Measurements from ENCODE around the gene XPO6. TPM values are rescaled to one million over a fixed set of nuclear protein-coding genes. Genes with fewer than 3 reads are reported as not detected.
A peak's percentile ranks its signal among the peaks of the same experiment; 100 is the strongest.

The XPO6 gene
- total and polyA plus RNA-seq, 7 donors, result 16.7 to 46.5 (median 26.4) TPM

DNA sequence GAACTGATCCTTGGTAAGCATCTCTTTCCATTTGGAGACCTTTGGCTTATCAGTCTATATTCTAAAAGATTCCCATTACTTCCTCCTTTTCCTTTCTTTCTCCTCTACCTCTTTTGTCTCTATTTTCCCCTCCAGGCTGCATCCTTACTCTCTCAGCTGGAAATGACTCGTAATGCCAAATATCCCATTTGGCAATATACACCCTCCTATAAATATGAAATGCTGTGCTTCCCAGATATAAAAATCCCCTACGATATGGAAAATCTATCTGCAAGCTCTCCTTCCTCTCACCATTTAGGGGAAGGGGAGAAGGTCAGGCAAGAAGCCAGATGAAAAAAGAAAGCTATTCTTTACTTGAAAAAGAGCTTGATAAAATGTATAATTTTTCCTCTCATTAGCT, 39.9 kb downstream of the XPO6 start:
- H3K4me3 ChIP-seq, result no peak overlapping the region
- DNase-seq (no peak), ATAC-seq (no peak)
- WGBS, 3 donors, result 62 to 79% (median 76%) methylated on average over 2 of the region's 2 CpGs
- peaks cover 0 to 76% of the 10 kb centered on the region in 2 donors for H3K36me3 ChIP-seq (ENCODE audit: insufficient read depth in 1 of 2, low read depth in 1 of 2)
- no peak overlapping the region for H3K27ac ChIP-seq
- TF ChIP-seq, protein P1, sequence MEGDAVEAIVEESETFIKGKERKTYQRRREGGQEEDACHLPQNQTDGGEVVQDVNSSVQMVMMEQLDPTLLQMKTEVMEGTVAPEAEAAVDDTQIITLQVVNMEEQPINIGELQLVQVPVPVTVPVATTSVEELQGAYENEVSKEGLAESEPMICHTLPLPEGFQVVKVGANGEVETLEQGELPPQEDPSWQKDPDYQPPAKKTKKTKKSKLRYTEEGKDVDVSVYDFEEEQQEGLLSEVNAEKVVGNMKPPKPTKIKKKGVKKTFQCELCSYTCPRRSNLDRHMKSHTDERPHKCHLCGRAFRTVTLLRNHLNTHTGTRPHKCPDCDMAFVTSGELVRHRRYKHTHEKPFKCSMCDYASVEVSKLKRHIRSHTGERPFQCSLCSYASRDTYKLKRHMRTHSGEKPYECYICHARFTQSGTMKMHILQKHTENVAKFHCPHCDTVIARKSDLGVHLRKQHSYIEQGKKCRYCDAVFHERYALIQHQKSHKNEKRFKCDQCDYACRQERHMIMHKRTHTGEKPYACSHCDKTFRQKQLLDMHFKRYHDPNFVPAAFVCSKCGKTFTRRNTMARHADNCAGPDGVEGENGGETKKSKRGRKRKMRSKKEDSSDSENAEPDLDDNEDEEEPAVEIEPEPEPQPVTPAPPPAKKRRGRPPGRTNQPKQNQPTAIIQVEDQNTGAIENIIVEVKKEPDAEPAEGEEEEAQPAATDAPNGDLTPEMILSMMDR (IDR thresholded peaks at IDR 0.05), result no peak
- H3K27me3 ChIP-seq (ENCODE audit: insufficient read depth in 3 of 3, low read length in 2 of 3), result no peaks in the 10 kb centered on the region
- intact Hi-C loops (cut with DNase I), result no loop called here
- H3K9me3 ChIP-seq, result no peaks in the 10 kb centered on the region
- H3K4me1 ChIP-seq, result peaks cover 10% of the 10 kb centered on the region

DNA sequence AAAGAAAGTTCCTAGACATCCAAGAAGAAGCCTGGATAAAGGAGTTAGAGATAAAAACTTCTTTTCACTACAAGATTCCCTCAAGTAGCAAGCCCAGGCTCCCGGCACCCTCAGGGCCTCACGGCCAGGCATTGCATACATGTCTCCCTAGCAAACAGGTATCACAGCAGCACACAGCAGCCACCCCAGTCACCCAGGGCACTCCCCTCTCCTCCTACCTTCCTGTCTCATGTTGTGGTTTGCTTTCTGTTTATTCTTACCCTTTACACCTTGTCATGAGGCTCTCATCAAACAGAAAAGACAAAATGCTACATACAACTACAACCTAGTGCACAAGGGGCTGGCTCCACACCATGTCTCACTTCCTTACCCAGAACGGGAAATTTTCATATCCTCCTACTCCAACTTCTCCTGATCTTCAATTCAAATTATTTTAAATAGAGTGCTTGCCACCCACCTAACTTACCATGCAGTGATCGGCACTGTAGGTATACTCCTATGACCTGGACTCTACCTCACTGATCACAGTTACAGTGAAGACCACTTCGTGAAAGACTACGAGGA, 42.7 kb downstream of the XPO6 start:
- Histone ChIP-seq H3K4me3 (no peak overlapping the region), H3K9me3 (no peaks in the 10 kb centered on the region), H3K4me1 (peaks cover 14% of the 10 kb centered on the region), H3K36me3 (ENCODE audit: insufficient read depth in 1 of 2, low read depth in 1 of 2) (peaks cover 2 to 69% of the 10 kb centered on the region in 2 donors), H3K27me3 (ENCODE audit: insufficient read depth in 3 of 3, low read length in 2 of 3) (no peaks in the 10 kb centered on the region), H3K27ac (no peak overlapping the region)
- no peak for ATAC-seq
- TF ChIP-seq, protein P1 (IDR thresholded peaks at IDR 0.05), result no peak
- intact Hi-C loops (cut with DNase I), result no loop called here
- WGBS, 3 donors, result 93 to 96% (median 95%) methylated on average over 6 of the region's 6 CpGs
- no peak for DNase-seq

DNA sequence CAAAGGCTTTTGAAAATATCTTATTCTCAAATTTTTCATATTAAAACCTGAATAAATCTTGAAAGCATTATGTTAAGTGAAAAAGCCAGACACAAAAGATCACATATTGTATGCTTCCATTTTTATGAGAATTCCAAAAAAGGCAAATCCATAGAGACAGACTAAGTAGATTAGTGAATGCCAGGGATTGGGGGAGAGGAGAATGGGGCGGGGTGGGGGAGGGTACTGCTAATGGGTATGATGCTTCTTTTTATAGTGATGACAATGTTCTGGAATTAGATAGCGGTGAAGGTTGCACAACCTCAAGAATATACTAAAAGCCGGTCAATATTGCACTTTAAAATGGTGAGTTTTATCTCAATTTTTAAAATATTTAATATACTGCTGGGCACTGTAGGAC, 44.0 kb downstream of the XPO6 start:
- Histone ChIP-seq H3K27ac (no peak overlapping the region), H3K27me3 (ENCODE audit: insufficient read depth in 3 of 3, low read length in 2 of 3) (no peaks in the 10 kb centered on the region), H3K4me3 (no peak overlapping the region), H3K4me1 (peaks cover 16% of the 10 kb centered on the region), H3K9me3 (no peaks in the 10 kb centered on the region), H3K36me3 (ENCODE audit: insufficient read depth in 1 of 2, low read depth in 1 of 2) (peaks cover 2 to 62% of the 10 kb centered on the region in 2 donors)
- 72 to 83% (median 80%) methylated on average over 3 of the region's 3 CpGs for WGBS, 3 donors
- TF ChIP-seq, protein P1 (IDR thresholded peaks at IDR 0.05), result no peak
- ATAC-seq (peak; percentile 63 to 87 (median 75)), DNase-seq (no peak)
- intact Hi-C loops (cut with DNase I), result no loop called here

DNA sequence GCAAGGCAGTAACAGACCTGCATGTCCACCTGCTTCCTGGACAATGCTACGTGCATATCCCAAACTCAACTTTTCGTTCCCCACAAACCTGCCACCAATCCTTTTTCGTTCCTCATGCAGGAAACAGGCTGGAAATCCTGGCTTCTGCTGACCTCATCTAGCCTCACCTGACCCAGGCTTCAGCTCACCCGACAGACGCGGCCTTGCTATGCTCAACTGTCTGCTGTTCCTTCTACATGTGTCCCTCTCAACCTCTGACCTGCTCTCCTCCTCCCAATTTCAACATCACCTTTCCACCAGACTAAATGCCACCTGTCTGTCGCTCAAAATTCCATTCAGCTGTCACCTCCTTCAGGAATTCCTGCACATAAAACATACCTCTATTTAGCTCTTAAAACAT, 44.5 kb downstream of the XPO6 start:
- Histone ChIP-seq H3K27me3 (ENCODE audit: insufficient read depth in 3 of 3, low read length in 2 of 3) (no peaks in the 10 kb centered on the region), H3K27ac (peak overlapping the region; percentile 59), H3K9me3 (no peaks in the 10 kb centered on the region), H3K4me1 (peaks cover 16% of the 10 kb centered on the region), H3K36me3 (ENCODE audit: insufficient read depth in 1 of 2, low read depth in 1 of 2) (peaks cover 2 to 58% of the 10 kb centered on the region in 2 donors), H3K4me3 (no peak overlapping the region)
- 84 to 95% (median 93%) methylated on average over 7 of the region's 7 CpGs for WGBS, 3 donors
- peak; percentile 40 to 57 (median 52) for ATAC-seq
- TF ChIP-seq, protein P1 (IDR thresholded peaks at IDR 0.05), result no peak
- DNase-seq, result no peak
- intact Hi-C loops (cut with DNase I), result no loop called here

Data from psoas muscle (tissue), 8 donors.